HG03469 (cell line): ENCODE results near the gene CD27.
A peak's percentile ranks its signal among the peaks of the same experiment; 100 is the strongest.
"Not testable (repeated sequence)": the region's sequence is repeated elsewhere in the genome, so short reads cannot be mapped to it uniquely, and the experiment has no call there.

ENCODE experiments used
- ATAC-seq: cut with Tn5 transposase; IDR thresholded peaks from one replicate; pipeline ENCODE4 v1.9.1; 2021; ENCODE audit warnings: mild to moderate bottlenecking, moderate library complexity, moderate number of reproducible peaks; ENCODE audit not compliant: unreplicated experiment

The CD27 gene

GRCh38 chr12:6461401-6462233, 16.9 kb downstream of the CD27 start:
- peak; percentile 56 for ATAC-seq

GRCh38 chr12:6462234-6462995, 17.7 kb downstream of the CD27 start:
- ATAC-seq = no peak

GRCh38 chr12:6463216-6463615, 18.5 kb downstream of the CD27 start:
- ATAC-seq = no peak

- no peak for ATAC-seq
Observed at GRCh38 chr12:6463858-6464257, 19.1 kb downstream of the CD27 start.

GRCh38 chr12:6464531-6464930, 19.8 kb downstream of the CD27 start:
- ATAC-seq = no peak

- no peak for ATAC-seq
Observed at GRCh38 chr12:6465467-6466183, 20.9 kb downstream of the CD27 start.

GRCh38 chr12:6466184-6466573, 21.4 kb downstream of the CD27 start:
- no peak for ATAC-seq

GRCh38 chr12:6466751-6467150, 22.0 kb downstream of the CD27 start:
- not testable (repeated sequence) for ATAC-seq

- ATAC-seq = not testable (repeated sequence)
Observed at GRCh38 chr12:6467571-6468282, 23.0 kb downstream of the CD27 start.

- ATAC-seq = no peak
Observed at GRCh38 chr12:6468283-6468575, 23.5 kb downstream of the CD27 start.

GRCh38 chr12:6469092-6469491, 24.3 kb downstream of the CD27 start:
- no peak for ATAC-seq

GRCh38 chr12:6469609-6470374, 25.0 kb downstream of the CD27 start:
- no peak for ATAC-seq

- peak; percentile 62 for ATAC-seq
Observed at GRCh38 chr12:6470375-6471163, 25.8 kb downstream of the CD27 start, which contains the start of gene VAMP1. TSS of gene VAMP1 (minus strand) at chr12:6470677. CDS start at chr12:6470531, 146 bp downstream.

GRCh38 chr12:6471989-6472360, 27.2 kb downstream of the CD27 start:
- ATAC-seq = no peak

GRCh38 chr12:6472491-6472890, 27.7 kb downstream of the CD27 start:
- ATAC-seq = no peak

- not testable (repeated sequence) for ATAC-seq
Observed at GRCh38 chr12:6475233-6475975, 30.6 kb downstream of the CD27 start.

- ATAC-seq = no peak
Observed at GRCh38 chr12:6476489-6476888, 31.7 kb downstream of the CD27 start.

GRCh38 chr12:6477601-6478377, 33.0 kb downstream of the CD27 start:
- ATAC-seq = not testable (repeated sequence)
